Activated naive CD4-positive, alpha-beta T cell treated with anti-CD3 and anti-CD28 coated beads, Interleukin-2, amount 10 ng/mL, durations not matched to agents 7 days and 5 days (primary cell): Measurements from ENCODE around the gene CELF4.

ENCODE experiments used
- CTCF ChIA-PET: fragments of 350-600 bp; sonication (Branson Sonifier 250); formaldehyde crosslinking; loops from one replicate; lab custom pipeline; 2021; ENCODE audit warnings: antibody characterized with exemption; lab: Charles Lee
- DNase-seq: peaks from one replicate; pipeline ENCODE4 v3.0.0-alpha.2; 2020
- H3K27ac Mint-ChIP-seq: one replicate; pipeline ENCODE4 v1.8.0; 2021; ENCODE audit warnings: mild to moderate bottlenecking, moderate library complexity, mixed read lengths
- H3K27me3 Mint-ChIP-seq: one replicate; pipeline ENCODE4 v1.8.0; 2021; ENCODE audit warnings: mild to moderate bottlenecking, mixed read lengths
- H3K36me3 Mint-ChIP-seq: one replicate; pipeline ENCODE4 v1.8.0; 2021; ENCODE audit warnings: mixed read lengths
- H3K4me1 Mint-ChIP-seq: one replicate; pipeline ENCODE4 v1.8.0; 2021; ENCODE audit warnings: mixed read lengths
- H3K4me3 Mint-ChIP-seq: one replicate; pipeline ENCODE4 v1.8.0; 2021; ENCODE audit warnings: mild to moderate bottlenecking, moderate library complexity, mixed read lengths
- H3K9me3 Mint-ChIP-seq: one replicate; pipeline ENCODE4 v1.8.0; 2021; ENCODE audit warnings: mixed read lengths

Gene CELF4

GRCh38 chr18:37511721-37512298 lies 53.8 kb downstream of the CELF4 start:
- no peak overlapping the region for H3K27ac Mint-ChIP-seq
- no peaks in the 10 kb centered on the region for H3K36me3 Mint-ChIP-seq
- no peak overlapping the region for H3K4me3 Mint-ChIP-seq
- no peak for DNase-seq
- no peaks in the 10 kb centered on the region for H3K4me1 Mint-ChIP-seq
- CTCF ChIA-PET, result no interaction called here
- H3K9me3 Mint-ChIP-seq, result no peaks in the 10 kb centered on the region
- peaks cover 4% of the 10 kb centered on the region for H3K27me3 Mint-ChIP-seq

DNA sequence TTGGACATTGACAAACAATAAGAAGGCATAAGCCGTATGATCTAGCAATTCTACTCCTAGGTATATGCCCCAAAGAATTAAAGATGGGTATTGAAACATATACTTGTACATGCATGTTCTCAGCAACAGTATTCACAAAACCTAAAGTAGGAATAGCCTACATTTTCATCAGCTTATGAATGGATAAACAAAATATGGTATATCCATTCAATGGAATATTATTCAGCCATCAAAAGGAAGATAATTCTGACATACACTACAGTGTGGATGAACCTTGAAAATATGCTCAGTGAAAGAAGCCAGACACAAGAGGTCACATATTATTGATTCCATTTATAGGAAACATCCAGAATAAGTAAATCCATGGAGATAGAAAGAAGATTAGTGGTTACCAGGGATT lies 56.0 kb downstream of the CELF4 start:
- Mint-ChIP-seq H3K9me3 (no peaks in the 10 kb centered on the region), H3K36me3 (no peaks in the 10 kb centered on the region), H3K4me1 (no peaks in the 10 kb centered on the region), H3K27ac (no peak overlapping the region), H3K27me3 (peaks cover 4% of the 10 kb centered on the region), H3K4me3 (no peak overlapping the region)
- CTCF ChIA-PET, result no interaction called here
- no peak for DNase-seq

GRCh38 chr18:37508207-37508606 lies 57.4 kb downstream of the CELF4 start:
- H3K9me3 Mint-ChIP-seq, result no peaks in the 10 kb centered on the region
- no peaks in the 10 kb centered on the region for H3K4me1 Mint-ChIP-seq
- H3K4me3 Mint-ChIP-seq, result no peak overlapping the region
- no peaks in the 10 kb centered on the region for H3K36me3 Mint-ChIP-seq
- peaks cover 4% of the 10 kb centered on the region for H3K27me3 Mint-ChIP-seq
- CTCF ChIA-PET, result no interaction called here
- DNase-seq, result no peak
- no peak overlapping the region for H3K27ac Mint-ChIP-seq

DNA sequence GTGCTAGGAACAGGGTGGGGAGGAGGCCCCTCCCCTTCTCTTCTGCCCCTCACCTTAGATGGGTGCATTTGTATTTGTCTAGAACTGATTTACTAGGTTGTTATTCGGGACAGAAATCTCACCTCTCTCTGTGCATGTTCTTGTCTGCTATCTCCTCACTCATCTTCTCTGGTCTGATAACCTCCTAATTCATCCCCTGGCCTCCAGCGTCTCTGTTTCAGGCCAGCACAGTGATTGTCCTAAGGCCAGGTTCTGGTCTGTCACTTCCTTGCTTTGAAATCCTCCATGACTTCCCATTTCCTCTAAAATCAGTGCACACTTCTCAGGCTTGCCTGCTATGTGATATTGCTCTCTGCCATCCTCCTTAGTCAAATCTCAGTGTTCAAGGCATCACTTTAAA lies 58.4 kb downstream of the CELF4 start:
- Mint-ChIP-seq H3K4me1 (no peaks in the 10 kb centered on the region), H3K27me3 (peaks cover under 1% of the 10 kb centered on the region), H3K36me3 (no peaks in the 10 kb centered on the region), H3K27ac (no peak overlapping the region), H3K4me3 (no peak overlapping the region), H3K9me3 (no peaks in the 10 kb centered on the region)
- DNase-seq, result no peak
- CTCF ChIA-PET, result no interaction called here

GRCh38 chr18:37506001-37506400 lies 59.6 kb downstream of the CELF4 start:
- no peak for DNase-seq
- H3K9me3 Mint-ChIP-seq, result no peaks in the 10 kb centered on the region
- CTCF ChIA-PET, result interaction anchor here (0.6 kb wide), 1 partner anchor 287 kb away, joined by 3 read pairs; no protein-coding TSS in a partner anchor
- H3K27ac Mint-ChIP-seq, result no peak overlapping the region
- no peaks in the 10 kb centered on the region for H3K27me3 Mint-ChIP-seq
- no peaks in the 10 kb centered on the region for H3K4me1 Mint-ChIP-seq
- no peaks in the 10 kb centered on the region for H3K36me3 Mint-ChIP-seq
- H3K4me3 Mint-ChIP-seq, result no peak overlapping the region

- H3K36me3 Mint-ChIP-seq, result no peaks in the 10 kb centered on the region
- no peak overlapping the region for H3K27ac Mint-ChIP-seq
- CTCF ChIA-PET, result no interaction called here
- DNase-seq, result no peak
- no peaks in the 10 kb centered on the region for H3K4me1 Mint-ChIP-seq
- no peaks in the 10 kb centered on the region for H3K27me3 Mint-ChIP-seq
- H3K4me3 Mint-ChIP-seq, result no peak overlapping the region
- H3K9me3 Mint-ChIP-seq, result no peaks in the 10 kb centered on the region
These were observed 60.3 kb downstream of the CELF4 start for GRCh38 chr18:37505321-37505720.

DNA sequence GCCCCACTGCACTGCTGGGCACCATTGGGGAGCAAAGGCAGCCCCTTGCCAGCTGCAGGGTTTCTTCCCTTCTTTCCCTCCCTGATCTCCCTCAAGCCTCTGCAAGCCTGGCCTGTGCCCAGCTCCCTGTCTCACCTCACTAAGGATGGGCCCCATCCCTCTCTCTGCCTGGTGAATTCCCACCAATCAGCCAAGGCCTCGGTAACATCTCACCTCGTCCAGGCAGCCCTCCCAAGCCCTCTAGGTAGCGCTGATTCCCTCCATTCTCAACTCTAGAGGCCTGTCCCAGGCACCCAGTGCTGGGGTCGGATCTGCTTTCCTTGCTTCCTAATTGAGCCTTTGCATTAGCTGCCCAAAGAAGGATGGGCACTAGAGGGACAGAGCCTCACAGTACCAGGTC lies 63.0 kb downstream of the CELF4 start:
- CTCF ChIA-PET, result no interaction called here
- H3K4me1 Mint-ChIP-seq, result no peaks in the 10 kb centered on the region
- no peaks in the 10 kb centered on the region for H3K27me3 Mint-ChIP-seq
- no peaks in the 10 kb centered on the region for H3K36me3 Mint-ChIP-seq
- no peaks in the 10 kb centered on the region for H3K9me3 Mint-ChIP-seq
- H3K27ac Mint-ChIP-seq, result no peak overlapping the region
- H3K4me3 Mint-ChIP-seq, result no peak overlapping the region
- DNase-seq, result no peak

- CTCF ChIA-PET, result no interaction called here
- Mint-ChIP-seq H3K9me3 (no peaks in the 10 kb centered on the region), H3K4me1 (no peaks in the 10 kb centered on the region), H3K27me3 (no peaks in the 10 kb centered on the region), H3K36me3 (no peaks in the 10 kb centered on the region), H3K4me3 (no peak overlapping the region), H3K27ac (no peak overlapping the region)
- no peak for DNase-seq
These were observed 63.6 kb downstream of the CELF4 start for GRCh38 chr18:37502036-37502435.

GRCh38 chr18:37501136-37501535 lies 64.5 kb downstream of the CELF4 start:
- Mint-ChIP-seq H3K4me1 (no peaks in the 10 kb centered on the region), H3K27me3 (no peaks in the 10 kb centered on the region), H3K9me3 (no peaks in the 10 kb centered on the region), H3K4me3 (no peak overlapping the region), H3K36me3 (no peaks in the 10 kb centered on the region), H3K27ac (no peak overlapping the region)
- DNase-seq, result no peak
- CTCF ChIA-PET, result no interaction called here

DNA sequence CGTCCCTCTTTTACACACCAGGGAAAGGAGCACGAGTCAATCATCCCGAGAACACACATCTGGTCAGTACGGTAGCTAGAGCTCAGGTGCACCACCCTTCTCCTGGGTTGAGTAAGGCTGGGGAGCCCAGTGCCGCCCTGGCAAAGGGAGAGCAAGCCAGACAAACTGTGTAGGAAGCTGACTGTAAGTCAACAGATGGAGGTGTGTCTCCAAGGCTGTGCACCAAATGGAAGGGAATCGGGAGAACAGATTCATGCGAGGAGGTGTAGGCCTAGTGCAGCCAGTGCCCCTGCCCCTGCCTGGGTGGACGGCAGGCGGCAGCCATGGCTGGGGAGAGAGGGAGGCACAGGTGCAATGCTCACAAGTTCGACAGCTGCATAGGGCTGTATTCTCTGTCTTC lies 65.7 kb downstream of the CELF4 start:
- no peak for DNase-seq
- peaks cover 5% of the 10 kb centered on the region for H3K27me3 Mint-ChIP-seq

DNA sequence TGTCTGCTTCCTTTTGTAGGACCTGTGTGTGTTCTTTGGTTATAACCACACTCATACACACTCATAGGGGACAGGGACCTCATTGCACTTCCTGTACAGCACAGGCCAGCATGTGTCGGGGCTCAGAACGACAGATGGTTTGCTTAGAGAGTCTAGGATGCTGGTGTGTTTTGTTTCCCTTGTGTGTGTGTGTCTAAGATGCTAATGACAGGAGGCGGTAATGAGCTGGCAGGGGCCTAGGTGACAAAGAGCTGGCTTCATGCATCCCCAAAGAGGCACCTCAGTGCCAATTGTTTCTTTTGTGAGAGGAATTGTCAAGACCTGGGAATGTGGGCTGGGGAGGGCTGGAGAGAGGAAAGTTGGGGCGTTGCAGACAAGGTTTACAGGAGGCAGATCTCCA lies 66.6 kb downstream of the CELF4 start:
- no peak overlapping the region for H3K27ac Mint-ChIP-seq
- no peak for DNase-seq
- peaks cover 5% of the 10 kb centered on the region for H3K27me3 Mint-ChIP-seq
- H3K4me1 Mint-ChIP-seq, result no peaks in the 10 kb centered on the region
- CTCF ChIA-PET, result no interaction called here
- H3K36me3 Mint-ChIP-seq, result no peaks in the 10 kb centered on the region
- H3K9me3 Mint-ChIP-seq, result no peaks in the 10 kb centered on the region
- no peak overlapping the region for H3K4me3 Mint-ChIP-seq

More for the DNA sequence above, 65.7 kb downstream of the CELF4 start:
- H3K27ac Mint-ChIP-seq, result no peak overlapping the region
- no peaks in the 10 kb centered on the region for H3K9me3 Mint-ChIP-seq
- no peaks in the 10 kb centered on the region for H3K4me1 Mint-ChIP-seq
- H3K36me3 Mint-ChIP-seq, result no peaks in the 10 kb centered on the region
- no peak overlapping the region for H3K4me3 Mint-ChIP-seq
- CTCF ChIA-PET, result no interaction called here

GRCh38 chr18:37497853-37498518 lies 67.6 kb downstream of the CELF4 start:
- Mint-ChIP-seq H3K36me3 (no peaks in the 10 kb centered on the region), H3K9me3 (no peaks in the 10 kb centered on the region), H3K27ac (no peak overlapping the region), H3K4me3 (no peak overlapping the region), H3K4me1 (no peaks in the 10 kb centered on the region), H3K27me3 (peaks cover 5% of the 10 kb centered on the region)
- CTCF ChIA-PET, result no interaction called here
- no peak for DNase-seq

DNA sequence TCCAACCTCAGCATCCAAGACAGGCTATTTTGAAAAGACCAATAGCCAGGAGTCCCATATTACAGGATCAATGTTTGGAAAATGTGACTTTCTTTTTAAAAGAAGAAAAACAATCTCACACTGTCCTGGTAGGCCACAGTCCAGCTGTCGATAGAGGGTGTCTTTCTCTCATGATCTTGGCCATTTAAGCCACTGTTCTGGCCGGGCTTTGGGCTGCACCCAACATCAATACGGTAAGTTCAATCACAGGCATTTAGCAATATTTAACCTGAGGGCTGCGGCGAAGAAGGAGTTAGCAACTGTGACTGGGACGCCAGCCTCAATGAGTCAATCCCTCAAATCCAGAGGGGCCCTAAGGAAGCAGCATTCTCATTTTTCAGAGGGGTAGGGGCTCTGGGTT lies 69.0 kb downstream of the CELF4 start:
- Mint-ChIP-seq H3K9me3 (no peaks in the 10 kb centered on the region), H3K36me3 (no peaks in the 10 kb centered on the region), H3K4me1 (no peaks in the 10 kb centered on the region), H3K27ac (no peak overlapping the region), H3K27me3 (peaks cover 5% of the 10 kb centered on the region), H3K4me3 (no peak overlapping the region)
- no peak for DNase-seq
- CTCF ChIA-PET, result no interaction called here

DNA sequence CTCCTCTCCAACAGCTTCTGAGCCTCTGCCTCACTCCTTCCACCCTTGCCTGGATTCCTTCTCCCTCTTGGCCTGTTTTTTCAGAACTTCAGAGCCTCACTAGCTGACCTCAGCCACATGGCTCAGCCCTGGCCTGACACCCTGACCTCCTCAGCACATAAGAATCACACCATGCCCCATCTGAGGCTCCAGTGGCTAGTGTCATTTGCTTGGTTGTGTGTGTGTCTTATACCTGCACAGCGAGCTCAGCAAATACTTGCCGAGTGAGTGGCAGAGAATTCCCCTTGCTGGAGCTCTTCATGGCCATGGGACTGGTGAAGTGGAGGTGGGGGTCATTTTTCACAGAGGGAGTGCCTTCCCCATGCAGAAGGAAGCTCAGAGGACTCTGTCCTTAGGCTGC lies 70.2 kb downstream of the CELF4 start:
- Mint-ChIP-seq H3K9me3 (no peaks in the 10 kb centered on the region), H3K4me1 (no peaks in the 10 kb centered on the region), H3K27me3 (peaks cover 10% of the 10 kb centered on the region), H3K4me3 (no peak overlapping the region), H3K36me3 (no peaks in the 10 kb centered on the region), H3K27ac (no peak overlapping the region)
- DNase-seq, result no peak
- CTCF ChIA-PET, result no interaction called here

DNA sequence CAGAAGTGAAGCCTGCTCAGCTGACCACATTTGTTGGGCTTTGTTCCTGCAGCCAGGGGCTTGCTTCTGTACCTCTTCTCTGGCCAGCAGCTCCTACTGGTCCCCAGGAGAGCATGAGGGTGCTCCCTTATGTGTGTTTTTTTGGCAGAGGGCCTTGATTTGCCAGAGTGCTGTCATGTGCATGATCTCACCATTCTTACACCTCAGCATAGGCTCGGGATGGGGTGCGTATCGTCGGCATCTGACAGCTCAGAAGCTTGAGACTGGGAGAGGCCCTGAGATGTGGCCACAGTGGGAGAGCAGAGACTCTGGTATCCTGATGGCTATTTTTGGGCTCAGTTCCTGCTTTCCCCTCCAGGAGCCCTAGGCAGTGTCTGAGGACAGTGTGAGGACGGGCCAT lies 71.2 kb downstream of the CELF4 start:
- Mint-ChIP-seq H3K27ac (no peak overlapping the region), H3K4me3 (no peak overlapping the region), H3K9me3 (no peaks in the 10 kb centered on the region), H3K36me3 (no peaks in the 10 kb centered on the region), H3K4me1 (no peaks in the 10 kb centered on the region), H3K27me3 (peaks cover 10% of the 10 kb centered on the region)
- no peak for DNase-seq
- CTCF ChIA-PET, result no interaction called here
